Stimulated activated CD8-positive, alpha-beta memory T cell treated with anti-CD3 and anti-CD28 coated beads, Interleukin-2, amount 100 ng/mL, for 1 hour (primary cell): ENCODE measurements around the gene GNPTAB.
"Not testable (repeated sequence)": the region's sequence is repeated elsewhere in the genome, so short reads cannot be mapped to it uniquely, and the experiment has no call there.

Source experiments
- DNase-seq, 2 donors: peaks; one replicate each; pipeline ENCODE4 v3.0.0-alpha.2; 2020; ENCODE audit warnings: low read depth in 2 of 2

The GNPTAB gene

DNA sequence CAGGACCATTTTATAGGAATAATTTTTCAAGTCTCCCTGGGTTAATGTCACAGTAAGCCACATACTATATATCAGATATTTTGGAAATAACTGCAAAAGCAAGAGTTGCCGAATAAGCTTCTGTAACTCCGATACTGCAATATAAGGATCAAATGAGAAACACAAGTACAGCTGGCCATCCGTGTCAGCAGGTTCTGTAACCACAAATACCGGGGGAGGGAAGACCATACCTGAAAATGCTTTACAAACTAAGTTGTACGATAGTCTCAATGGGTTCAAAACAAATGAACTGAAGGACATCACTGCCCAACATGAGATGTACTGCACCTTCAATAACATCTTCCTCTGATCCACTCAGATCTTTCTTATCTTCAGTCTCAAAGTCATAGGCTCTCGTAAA is 93.3 kb downstream of the GNPTAB start:
- DNase-seq: no peak

DNA sequence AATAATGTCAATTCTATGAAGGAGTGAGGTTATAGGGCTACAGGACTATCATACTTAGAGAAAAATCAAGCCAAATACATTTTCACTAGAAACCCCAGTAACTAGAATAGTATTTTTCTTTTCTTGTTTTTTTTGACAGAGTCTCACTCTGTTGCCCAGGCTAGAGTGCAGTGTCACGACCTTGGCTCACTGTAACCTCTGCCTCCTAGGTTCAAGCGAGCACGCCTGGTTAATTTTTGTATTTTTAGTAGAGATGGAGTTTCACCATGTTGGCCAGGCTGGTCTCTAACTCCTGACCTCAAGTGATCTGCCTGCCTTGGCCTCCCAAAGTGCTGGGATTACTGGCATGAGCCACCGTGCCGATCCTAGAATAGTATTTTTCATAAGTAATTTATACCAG is 96.3 kb downstream of the GNPTAB start:
- not testable (repeated sequence) for DNase-seq

DNA sequence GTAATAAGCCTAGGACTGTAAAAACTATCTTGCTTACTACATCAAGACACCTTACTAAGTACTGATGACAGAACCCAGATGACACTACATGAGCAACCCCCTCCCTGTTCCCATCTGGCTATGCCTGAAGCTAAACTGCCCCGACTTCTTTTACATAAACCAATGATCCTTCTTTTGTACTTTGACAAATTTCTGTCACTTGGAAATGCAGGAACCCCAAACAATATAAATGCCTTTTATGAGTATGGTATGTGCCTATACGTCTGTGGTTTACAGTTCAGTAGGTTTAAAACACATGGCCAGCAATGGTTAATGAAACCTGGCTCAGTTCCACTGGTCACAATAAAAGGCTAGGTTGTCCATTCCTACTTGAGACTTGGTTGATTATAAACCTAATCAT is 97.6 kb downstream of the GNPTAB start:
- no peak for DNase-seq

DNA sequence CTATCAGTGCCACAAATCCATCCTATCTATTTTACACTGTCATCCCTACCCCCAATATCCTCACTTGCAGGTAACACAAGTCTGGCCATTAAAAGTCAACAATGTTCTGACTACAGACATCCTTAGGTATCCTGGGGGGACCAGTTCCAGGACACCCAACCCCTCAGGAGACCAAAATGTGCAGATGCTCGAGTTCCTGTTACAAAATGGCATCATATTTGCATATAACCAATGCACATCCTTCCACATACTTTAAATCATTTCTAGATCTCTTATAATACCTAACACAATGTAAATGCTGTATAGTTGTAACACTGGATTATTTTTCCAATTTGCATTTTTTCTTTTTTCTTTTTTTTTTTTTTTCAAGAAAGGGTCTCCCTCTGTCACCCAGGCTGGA is 98.4 kb downstream of the GNPTAB start:
- DNase-seq: no peak

DNA sequence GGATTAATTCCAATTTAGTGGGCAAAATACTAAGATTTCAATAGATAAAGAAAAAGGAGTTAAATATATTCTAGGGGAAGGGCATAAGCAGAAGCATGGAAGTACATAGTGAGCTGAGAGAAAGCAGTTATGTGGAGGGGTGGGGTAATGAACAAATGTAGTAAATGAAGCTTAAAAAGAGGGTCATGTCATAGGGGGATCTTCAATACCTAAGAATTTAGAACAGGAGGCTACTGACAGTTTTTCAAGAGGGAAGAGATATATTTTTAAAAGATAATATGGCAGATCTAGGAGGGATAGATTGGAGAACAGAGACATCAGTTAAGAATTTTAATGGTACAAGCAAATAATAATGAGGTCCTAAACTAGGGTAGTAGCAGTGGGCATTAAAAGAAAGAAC is 100.9 kb downstream of the GNPTAB start:
- no peak for DNase-seq

DNA sequence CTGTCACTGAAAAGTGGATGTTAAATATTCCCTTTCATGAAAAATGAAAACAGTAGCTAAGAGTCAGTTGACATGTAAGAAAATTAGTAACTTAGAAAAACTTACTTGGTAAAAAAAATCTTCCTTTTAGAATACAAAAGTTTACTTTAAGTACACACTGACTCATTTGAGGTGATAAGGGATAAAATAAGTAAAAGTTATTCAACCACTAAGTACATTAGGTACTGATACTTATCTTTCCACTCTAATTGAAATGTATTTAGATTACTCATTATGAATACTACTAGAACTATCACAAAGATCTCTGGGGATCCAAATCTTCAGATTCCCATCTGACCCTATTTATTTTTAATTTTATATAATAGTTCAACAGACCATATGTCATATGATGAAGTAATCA is 103.7 kb downstream of the GNPTAB start:
- DNase-seq: no peak

DNA sequence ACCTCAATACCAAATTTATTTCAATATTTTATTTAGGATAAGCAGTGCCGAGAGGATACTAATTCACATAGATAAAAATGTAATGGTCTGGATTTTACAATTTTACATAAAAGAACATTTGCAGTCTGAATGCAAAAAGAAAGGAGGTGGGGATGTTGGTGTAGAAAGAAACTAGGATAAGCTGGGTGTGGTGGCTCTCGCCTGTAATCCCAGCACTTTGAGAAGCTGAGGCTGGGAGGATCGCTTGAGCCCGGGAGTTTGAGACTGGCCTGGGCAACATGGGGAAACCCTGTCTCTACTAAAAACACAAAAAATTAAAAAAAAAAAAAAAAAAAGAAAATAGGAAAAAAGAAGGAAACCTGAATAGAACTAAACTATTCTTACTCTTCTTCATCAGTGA is 108.4 kb downstream of the GNPTAB start:
- no peak for DNase-seq

DNA sequence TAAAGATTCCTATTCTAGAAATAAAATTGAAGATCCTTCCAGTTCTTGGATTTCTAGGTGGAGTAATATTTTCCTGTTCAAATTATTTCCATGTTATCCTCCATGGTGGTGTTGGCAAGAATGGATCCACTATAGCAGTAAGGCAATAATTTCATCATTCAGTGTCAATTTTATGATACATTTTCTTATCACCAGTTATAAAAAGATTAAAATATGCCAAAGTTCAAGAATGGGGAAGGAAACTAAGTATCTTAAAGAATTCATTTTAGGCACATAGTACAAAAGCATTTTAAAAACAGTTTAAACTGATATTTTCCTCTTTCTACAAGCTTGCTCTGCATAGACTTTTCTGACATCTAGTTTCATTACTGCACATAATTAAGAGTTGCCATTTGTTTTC is 110.6 kb downstream of the GNPTAB start:
- no peak for DNase-seq

DNA sequence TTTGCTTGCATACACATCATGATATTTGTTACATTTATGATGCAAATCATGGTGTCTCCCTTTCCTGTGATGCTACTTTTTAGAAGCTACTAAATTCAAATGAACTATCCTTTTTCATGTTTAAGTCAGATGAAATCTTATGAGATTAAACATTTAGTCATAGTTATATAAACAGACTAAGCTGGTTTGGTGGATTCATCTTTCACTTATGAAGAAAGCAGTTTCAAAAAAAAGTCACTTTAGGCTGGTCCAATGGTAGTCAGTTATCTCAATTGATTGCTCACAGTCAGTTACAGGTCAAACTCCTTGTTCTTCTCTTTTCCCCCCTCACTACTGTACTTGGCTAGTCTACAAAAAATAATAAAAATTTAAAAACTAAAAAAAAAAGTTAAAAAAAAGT is 111.2 kb downstream of the GNPTAB start:
- DNase-seq: no peak

DNA sequence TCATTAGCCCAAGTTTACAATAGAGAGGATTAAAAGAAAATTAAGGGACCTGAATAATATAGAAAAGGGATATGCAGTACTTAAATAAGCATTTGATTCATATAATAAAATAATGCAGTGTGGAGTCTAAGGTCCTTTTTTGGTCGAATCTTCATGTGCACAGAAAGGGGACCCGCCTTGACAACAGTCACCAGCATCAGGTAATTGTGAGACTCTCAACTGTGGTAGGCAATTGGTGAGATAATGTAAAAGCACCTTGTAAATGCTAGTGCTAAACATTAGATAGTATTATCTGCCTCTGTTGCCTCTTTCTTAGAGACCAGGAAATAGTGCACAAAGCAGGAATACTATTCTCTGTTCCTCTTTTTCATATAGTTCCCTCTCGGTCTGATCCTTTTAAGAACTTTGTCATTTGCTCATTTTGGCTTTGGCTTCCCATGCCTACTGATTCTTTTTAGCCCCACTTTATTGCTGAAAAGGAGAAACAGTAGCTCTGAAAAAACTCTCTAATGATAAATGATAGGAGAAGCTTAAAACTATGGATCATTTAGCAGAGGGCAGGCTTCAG is 115.8 kb downstream of the GNPTAB start:
- DNase-seq: no peak

DNA sequence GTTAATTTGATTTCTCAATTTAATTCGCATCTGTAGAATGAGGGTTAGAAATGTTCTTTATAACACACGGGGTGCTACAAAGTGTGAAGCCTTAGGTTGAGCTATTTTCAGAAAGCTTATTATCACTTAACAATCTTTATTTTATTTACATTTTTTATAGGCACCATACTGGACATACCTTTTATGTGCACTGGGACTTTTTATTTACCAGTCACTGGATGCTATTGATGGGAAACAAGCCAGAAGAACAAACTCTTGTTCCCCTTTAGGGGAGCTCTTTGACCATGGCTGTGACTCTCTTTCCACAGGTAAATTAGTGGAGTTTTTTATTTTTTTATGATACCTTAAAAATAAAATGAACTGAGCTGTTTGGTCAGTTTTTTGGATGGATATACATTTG is 116.8 kb downstream of the GNPTAB start:
- no peak for DNase-seq

DNA sequence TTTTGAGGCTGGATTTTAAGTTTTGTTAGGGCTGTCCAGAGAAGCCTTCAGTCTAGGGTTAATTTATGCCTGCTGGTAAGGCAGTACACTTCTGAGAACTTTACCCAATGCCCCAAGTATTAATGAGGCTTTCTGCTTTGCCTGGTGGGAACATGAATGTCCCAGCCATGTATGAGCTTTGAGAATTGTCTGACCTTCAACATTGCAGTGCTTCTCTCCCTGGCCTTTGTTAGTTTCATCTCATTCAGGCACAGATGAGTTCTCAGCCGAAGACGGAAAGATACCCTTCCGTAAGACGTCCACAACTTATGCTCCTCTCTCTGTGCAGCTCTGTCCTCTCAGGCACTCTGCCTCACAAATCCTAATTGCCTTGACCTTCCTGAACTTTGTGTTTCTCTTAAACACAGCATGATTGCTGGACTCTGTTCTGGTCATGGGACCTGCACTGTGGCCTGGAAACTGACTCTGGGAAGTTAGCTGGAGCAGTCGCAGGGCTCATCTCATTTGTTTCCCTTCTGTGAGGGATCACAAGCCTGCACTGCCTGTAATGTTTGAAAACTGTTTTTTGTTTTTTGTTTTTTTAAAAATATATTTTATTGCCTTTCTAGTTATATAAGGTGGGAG is 117.6 kb downstream of the GNPTAB start:
- DNase-seq: no peak

DNA sequence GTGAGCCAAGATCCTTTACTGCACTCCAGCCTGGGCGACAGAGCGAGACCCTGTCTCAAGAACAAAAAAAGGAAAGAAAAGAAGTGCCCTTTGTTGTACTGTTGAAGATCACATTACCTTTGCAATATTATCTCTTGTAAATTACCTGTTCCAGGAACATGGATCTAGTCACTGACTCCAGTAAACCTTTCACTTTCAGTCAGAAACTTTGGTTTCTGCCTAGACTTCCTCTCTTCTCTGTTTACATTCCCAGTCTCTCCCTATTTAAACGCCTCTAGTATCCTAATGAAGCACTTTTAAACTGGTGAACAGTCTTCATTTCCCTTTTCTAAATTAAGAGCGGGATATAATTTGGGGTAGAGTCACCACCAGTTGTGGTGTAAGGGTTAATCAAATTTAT is 120.5 kb downstream of the GNPTAB start:
- no peak for DNase-seq

DNA sequence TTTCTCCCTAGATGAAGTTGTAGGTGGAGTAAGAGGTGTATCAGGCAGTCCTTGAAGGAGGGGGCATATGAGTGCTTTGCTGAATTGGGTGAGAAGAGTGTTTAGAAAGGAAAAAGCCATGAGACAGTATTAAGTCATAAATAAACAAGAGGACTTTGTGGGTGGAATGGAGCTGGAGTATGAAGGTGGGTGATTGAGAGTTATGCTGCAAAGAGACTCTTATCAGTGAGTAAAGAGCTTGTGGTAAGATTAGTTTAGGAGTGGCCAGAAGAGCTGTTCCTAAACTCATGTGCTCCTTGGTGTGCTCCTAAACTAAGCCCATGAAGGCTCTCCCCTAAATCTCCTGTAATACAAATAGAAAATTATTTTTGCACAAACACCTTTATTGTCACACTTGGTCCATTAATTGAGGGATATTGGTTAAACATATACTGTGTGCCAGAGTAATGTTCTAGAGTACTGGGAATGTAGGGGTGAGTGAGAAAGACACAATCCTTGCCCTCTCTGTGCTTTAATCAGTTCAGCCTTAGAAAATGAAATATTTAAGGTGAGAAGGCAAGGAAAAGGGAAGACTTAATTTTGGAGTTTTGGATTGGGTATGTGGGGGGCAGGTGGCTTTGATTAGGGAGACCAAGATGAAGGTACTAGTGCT is 123.5 kb downstream of the GNPTAB start:
- no peak for DNase-seq

DNA sequence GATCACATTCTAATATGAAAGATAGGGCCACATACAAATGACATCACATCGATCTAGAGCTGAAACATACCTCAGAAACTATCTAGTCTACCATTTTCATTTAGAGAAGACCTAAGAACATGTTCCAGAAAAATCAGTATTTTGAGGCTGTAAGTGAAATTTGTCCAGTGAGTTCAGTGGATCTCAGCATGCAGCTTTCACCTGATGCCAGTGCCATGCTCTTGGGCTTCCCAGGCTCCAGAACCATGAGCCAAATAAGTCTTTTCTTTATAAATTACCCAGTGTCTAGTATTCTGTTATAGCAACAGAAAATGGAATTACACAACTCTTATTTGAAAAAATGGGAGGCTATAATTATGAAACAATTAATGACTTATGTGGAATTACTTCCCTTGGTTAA is 124.4 kb downstream of the GNPTAB start:
- DNase-seq: no peak

DNA sequence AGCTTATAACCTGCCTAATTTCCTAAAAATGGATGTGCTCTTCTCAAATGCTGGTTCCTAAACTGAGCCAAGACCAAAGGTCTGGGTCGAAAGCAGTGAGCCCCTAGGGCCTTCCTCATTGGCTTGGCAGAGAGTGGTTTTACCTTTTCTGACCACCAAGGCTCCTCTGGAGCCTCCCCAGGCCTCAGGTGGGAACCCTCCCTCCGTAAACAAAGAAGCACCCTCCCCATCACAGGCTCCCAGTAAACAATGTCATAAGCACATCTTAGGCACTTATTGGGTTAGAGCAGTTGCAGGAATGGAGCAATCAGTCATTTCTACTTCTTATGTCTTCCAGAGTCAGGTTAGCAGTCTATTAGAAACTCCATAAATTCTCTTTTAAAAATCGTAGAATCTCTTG is 127.3 kb downstream of the GNPTAB start:
- no peak for DNase-seq

DNA sequence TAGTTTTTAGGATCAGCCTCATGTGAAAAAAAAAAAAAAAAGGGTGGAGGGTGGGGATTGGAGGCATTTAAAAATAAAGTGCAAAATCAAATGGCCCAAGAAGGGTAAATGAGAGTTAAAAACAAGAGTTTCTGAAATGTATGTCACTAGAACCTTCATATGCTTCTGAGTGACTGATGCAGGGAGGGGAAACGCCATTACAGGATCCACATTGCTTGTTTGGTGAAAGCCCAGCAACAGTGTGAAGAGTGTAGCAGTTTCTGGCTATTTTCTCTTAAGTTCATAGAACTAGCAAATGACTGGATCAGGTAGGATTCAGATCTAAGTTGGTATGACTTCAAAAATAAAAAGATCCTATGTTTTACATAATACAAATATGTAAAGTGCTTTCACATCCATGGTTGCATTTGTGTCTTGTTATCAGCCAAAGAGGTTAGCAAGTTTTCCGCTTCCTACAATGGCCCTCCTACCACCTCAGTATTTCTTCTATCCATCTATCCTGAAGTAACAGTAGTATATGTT is 130.4 kb downstream of the GNPTAB start:
- DNase-seq: no peak

DNA sequence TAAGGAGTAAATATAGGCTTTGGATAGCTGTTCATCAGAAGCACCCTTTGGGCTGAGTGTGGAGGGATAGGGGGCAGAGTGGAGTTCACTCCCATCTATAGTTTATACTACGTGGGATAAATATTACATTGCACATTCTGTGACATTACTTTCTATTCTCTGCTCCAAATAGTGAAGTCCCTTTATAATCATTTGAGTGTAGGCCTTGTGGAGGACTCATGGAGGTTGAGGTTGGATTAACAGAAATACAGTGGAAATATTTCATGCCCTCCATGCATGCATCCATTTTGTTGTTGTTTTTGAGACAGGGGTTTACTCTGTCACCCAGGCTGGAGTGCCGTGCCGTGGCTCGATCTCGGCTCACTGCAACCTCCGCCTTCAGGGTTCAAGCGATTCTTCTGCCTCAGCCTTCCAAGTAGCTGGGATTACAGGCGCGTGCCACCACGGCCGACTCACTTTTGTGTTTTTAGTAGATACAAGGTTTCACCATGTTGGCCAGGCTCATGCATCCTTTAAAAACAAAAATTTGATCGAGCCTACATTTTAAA is 131.9 kb downstream of the GNPTAB start:
- no peak for DNase-seq

DNA sequence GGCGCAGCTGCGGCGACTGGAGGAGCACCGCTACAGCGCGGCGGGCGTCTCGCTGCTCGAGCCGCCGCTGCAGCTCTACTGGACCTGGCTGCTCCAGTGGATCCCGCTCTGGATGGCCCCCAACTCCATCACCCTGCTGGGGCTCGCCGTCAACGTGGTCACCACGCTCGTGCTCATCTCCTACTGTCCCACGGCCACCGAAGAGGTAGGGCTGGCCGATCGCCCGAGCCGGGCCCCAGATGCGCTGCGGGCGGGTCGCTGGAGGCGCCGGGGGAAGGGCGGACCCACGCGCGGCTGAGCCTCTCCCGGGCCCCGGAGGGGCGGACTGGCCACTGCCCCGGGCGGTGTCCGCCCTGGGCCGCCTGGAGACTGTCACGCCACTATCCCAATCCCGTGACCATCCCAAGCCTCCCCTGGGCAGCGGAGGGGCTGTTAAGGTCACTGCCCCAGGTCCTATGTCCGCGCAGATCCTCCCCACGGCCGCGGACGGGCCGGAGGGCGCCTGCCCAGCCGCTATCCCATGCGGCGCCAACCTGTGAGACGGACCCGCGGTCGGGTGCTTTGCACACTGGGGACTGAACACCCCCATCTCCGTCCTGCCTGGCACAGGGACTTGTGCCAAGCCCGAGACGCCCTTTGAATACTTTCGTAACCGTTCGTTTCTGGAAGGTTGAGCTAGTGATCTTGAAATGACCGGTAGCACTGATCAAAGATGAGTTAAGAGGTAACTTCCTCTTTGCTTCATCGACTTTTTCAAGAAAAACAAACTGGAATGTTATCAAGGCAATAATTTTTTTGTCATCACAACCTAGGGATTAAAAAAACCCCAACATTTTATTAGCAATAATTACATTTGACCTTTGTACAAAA is 132.6 kb downstream of the GNPTAB start:
- no peak for DNase-seq

DNA sequence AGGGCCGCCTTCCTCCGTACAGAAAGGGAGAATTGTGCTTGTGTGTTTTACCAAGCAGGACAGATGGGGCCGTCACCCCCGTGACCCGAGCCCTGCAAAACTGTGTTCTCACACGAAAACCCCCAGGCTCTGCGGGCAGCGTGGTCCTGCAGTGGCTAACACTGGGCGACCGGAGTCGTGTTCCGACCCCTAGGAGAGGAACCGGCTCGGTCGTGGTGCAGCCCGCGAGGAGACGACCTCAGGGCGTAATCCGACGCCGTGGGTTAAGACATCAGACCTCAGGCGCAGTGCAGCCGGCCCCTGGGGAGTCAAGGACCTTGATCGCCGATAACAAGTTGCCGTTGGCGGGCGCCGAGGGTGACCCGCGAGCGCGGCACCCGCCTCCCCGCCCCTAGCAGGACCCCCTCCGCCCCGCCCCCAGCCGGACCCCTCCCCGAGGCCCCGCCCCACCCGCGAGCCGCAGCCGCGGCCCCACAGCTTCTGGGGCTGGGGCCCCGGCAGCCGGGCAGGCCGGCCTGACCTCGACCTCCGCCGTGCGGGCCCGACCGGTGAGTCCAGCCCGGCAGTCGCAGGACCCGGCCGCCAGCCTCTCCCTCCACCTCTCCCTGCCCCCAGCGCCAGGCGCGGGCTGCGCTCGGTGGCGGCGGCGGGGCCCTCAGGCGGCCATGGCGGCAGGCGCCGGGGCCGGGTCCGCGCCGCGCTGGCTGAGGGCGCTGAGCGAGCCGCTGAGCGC is 133.4 kb downstream of the GNPTAB start, which contains the start of gene CHPT1:
Gene CHPT1, plus strand, starts transcription at position 444 of the 733 bp plus-strand sequence. Its CDS starts 222 bp downstream, at position 666.
- DNase-seq: peak; percentile 20 to 37
